OCI-LY1 (cell line): ENCODE results near the gene SLC25A38.

ENCODE experiments used
- H2AFZ ChIP-seq: fragments of 200-600 bp; sonication (generic), shearing (Covaris generic); 2 replicates; pipeline ENCODE4 v1.6.0; 2014; ENCODE audit warnings: antibody characterized with exemption, mild to moderate bottlenecking, low read length
- H3F3A ChIP-seq: fragments of 200-600 bp; sonication (generic), shearing (Covaris generic); 2 replicates; pipeline ENCODE4 v1.6.0; 2014; ENCODE audit warnings: mild to moderate bottlenecking, antibody characterized with exemption, low read length, moderate library complexity; ENCODE audit not compliant: insufficient read depth
- H3K27ac ChIP-seq: fragments of 200-600 bp; sonication (generic); 2 replicates; pipeline ENCODE4 v1.5.1; 2014; ENCODE audit warnings: low read length, mixed run types, mild to moderate bottlenecking, low read depth; ENCODE audit not compliant: poor library complexity, severe bottlenecking
- H3K27me3 ChIP-seq: fragments of 200-600 bp; sonication (generic); 2 replicates; pipeline ENCODE4 v1.6.0; 2014; ENCODE audit warnings: antibody characterized with exemption, mild to moderate bottlenecking, low read length, moderate library complexity; ENCODE audit not compliant: insufficient read depth
- H3K36me3 ChIP-seq: fragments of 200-600 bp; sonication (generic); 2 replicates; pipeline ENCODE4 v1.6.1; 2014; ENCODE audit warnings: mild to moderate bottlenecking, antibody characterized with exemption, low read length, moderate library complexity, mixed read lengths; ENCODE audit not compliant: insufficient read depth
- H3K4me1 ChIP-seq: fragments of 200-600 bp; sonication (generic); 2 replicates; pipeline ENCODE4 v1.5.1; 2014; ENCODE audit warnings: mild to moderate bottlenecking, low read length, moderate library complexity; ENCODE audit not compliant: insufficient read depth, severe bottlenecking
- H3K4me2 ChIP-seq: fragments of 200-600 bp; sonication (generic), shearing (Covaris generic); 2 replicates; pipeline ENCODE4 v1.6.1; 2014; ENCODE audit warnings: low read length
- H3K4me3 ChIP-seq: fragments of 200-600 bp; sonication (generic); 2 replicates; pipeline ENCODE4 v1.5.1; 2014; ENCODE audit warnings: low read length, low read depth, mild to moderate bottlenecking, mixed read lengths; ENCODE audit not compliant: poor library complexity, severe bottlenecking
- H3K79me2 ChIP-seq: fragments of 200-600 bp; shearing (Covaris generic); 2 replicates; pipeline ENCODE4 v1.6.1; 2016; ENCODE audit warnings: mixed run types, low read length, mixed read lengths; ENCODE audit not compliant: insufficient read depth
- H3K9ac ChIP-seq: fragments of 200-600 bp; sonication (generic), shearing (Covaris generic); 2 replicates; pipeline ENCODE4 v1.6.1; 2014; ENCODE audit warnings: mild to moderate bottlenecking, low read length, mixed read lengths
- H3K9me2 ChIP-seq: fragments of 200-600 bp; sonication (generic), shearing (Covaris generic); 2 replicates; pipeline ENCODE4 v1.6.1; 2014; ENCODE audit warnings: low read depth, mild to moderate bottlenecking, low read length, mixed read lengths
- H3K9me3 ChIP-seq: fragments of 200-600 bp; shearing (Covaris generic); 2 replicates; pipeline ENCODE4 v1.6.1; 2014; ENCODE audit warnings: low read length, mixed read lengths
- H4K20me1 ChIP-seq: fragments of 200-600 bp; sonication (generic), shearing (Covaris generic); 2 replicates; pipeline ENCODE4 v1.6.0; 2016; ENCODE audit warnings: mild to moderate bottlenecking, low read length; ENCODE audit not compliant: insufficient read depth
- CTCF ChIP-seq: fragments of 200-600 bp; sonication (generic), shearing (Covaris generic); IDR thresholded peaks from 2 replicates; pipeline ENCODE4 v1.5.1; 2017; ENCODE audit warnings: mild to moderate bottlenecking, antibody characterized with exemption, low read length, moderate library complexity, mixed read lengths
- EZH2 ChIP-seq: fragments of 200-600 bp; sonication (generic), shearing (Covaris generic); IDR thresholded peaks from 2 replicates; pipeline ENCODE4 v1.8.0; 2017; ENCODE audit warnings: borderline replicate concordance, mixed run types, mild to moderate bottlenecking, antibody characterized with exemption, low read length, moderate library complexity, mixed read lengths

SLC25A38 gene

GRCh38 chr3:39446444-39446843, 63.3 kb downstream of the SLC25A38 start:
- Histone ChIP-seq H3K4me1 (no peaks in the 10 kb centered on the region), H3K9ac (no peak overlapping the region), H2AFZ (no peak overlapping the region), H3F3A (no peaks in the 10 kb centered on the region), H3K4me2 (no peak overlapping the region), H3K9me2 (no peaks in the 10 kb centered on the region), H3K79me2 (no peaks in the 10 kb centered on the region), H3K27ac (no peak overlapping the region), H3K4me3 (no peak overlapping the region), H3K9me3 (no peaks in the 10 kb centered on the region), H3K27me3 (no peaks in the 10 kb centered on the region), H3K36me3 (no peaks in the 10 kb centered on the region), H4K20me1 (no peaks in the 10 kb centered on the region)
- TF ChIP-seq EZH2 (no peak), CTCF (no peak)
